NCI-H2171 treated with DMSO at 0.1 percent for 48 hours (cell line): Measurements from ENCODE around the gene ARPC1A.
"Not testable (repeated sequence)": the region's sequence is repeated elsewhere in the genome, so short reads cannot be mapped to it uniquely, and the experiment has no call there.

Experiments
- DNase-seq: peaks from one replicate; lab custom pipeline; 2025; lab: John Stamatoyannopoulos, UW

Gene ARPC1A

GRCh38 chr7:99371376-99371920, 45.8 kb downstream of the ARPC1A start:
- DNase-seq: no peak

GRCh38 chr7:99372275-99373090, 46.8 kb downstream of the ARPC1A start:
- DNase-seq: no peak

GRCh38 chr7:99373091-99374066, 47.7 kb downstream of the ARPC1A start:
- DNase-seq: no peak

- no peak for DNase-seq
These were observed 48.7 kb downstream of the ARPC1A start, which contains the start of gene ARPC1B for GRCh38 chr7:99374111-99375064. Gene ARPC1B, plus strand, starts transcription at chr7:99374730. Its CDS starts 10,985 bp downstream, at chr7:99385715.

GRCh38 chr7:99375070-99375807, 49.5 kb downstream of the ARPC1A start:
- peak; percentile 14 for DNase-seq

- DNase-seq: no peak
These were observed 53.4 kb downstream of the ARPC1A start for GRCh38 chr7:99379043-99379577.

GRCh38 chr7:99379693-99380031, 54.0 kb downstream of the ARPC1A start:
- not testable (repeated sequence) for DNase-seq

GRCh38 chr7:99380032-99380822, 54.5 kb downstream of the ARPC1A start:
- no peak for DNase-seq

- no peak for DNase-seq
These were observed 55.3 kb downstream of the ARPC1A start for GRCh38 chr7:99380823-99381663.

- DNase-seq: no peak
These were observed 56.0 kb downstream of the ARPC1A start for GRCh38 chr7:99381664-99382075.

GRCh38 chr7:99383203-99383602, 57.5 kb downstream of the ARPC1A start:
- DNase-seq: no peak

GRCh38 chr7:99383791-99384370, 58.2 kb downstream of the ARPC1A start:
- DNase-seq: no peak

- no peak for DNase-seq
These were observed 58.8 kb downstream of the ARPC1A start for GRCh38 chr7:99384523-99384922.

GRCh38 chr7:99385564-99385963, 59.9 kb downstream of the ARPC1A start:
- DNase-seq: no peak

GRCh38 chr7:99386584-99387238, 61.0 kb downstream of the ARPC1A start:
- DNase-seq: peak; percentile 8

- DNase-seq: not testable (repeated sequence)
These were observed 61.5 kb downstream of the ARPC1A start for GRCh38 chr7:99387239-99387635.

- DNase-seq: no peak
These were observed 62.2 kb downstream of the ARPC1A start for GRCh38 chr7:99387912-99388311.

GRCh38 chr7:99389772-99390171, 64.1 kb downstream of the ARPC1A start:
- no peak for DNase-seq
